Hippocampal formation (tissue), 2 donors: ENCODE data around the gene ZNF682.
"Not testable (repeated sequence)": the region's sequence is repeated elsewhere in the genome, so short reads cannot be mapped to it uniquely, and the experiment has no call there.

ENCODE experiments used
- DNase-seq, 2 donors: peaks; one replicate each; lab custom pipeline; 2025; lab: John Stamatoyannopoulos, UW

The ZNF682 gene

DNA sequence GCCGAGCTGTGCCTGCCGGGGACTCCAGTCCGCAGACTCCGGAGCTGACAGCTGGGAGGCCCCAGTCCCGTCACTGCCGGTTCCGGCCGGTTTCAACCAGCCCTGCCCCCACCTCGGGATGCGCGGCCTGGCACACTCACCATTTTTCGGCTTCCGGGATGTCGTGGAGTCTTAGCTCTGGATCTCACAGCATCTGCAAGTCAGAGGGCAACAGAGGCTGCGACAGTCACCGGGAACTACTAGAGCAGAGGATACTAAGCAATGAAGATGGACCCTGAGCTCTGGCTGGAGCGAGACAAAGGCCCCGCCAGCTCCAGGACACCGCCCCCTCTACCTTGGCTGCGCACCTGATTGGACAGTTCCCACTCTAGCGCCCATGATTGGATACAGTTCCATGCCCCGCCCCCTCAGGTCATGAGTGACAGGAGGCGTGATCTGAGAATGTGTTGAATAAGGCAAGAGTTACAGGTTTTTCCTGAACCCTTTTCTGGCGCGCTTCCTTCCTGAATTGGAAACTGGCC, at the start of gene ZNF682:
Gene ZNF682 (minus strand): TSS at position 303 of the 521 bp plus-strand sequence. CDS start 160 bp downstream, at position 143.
- peak; percentile 90 to 93 for DNase-seq

DNA sequence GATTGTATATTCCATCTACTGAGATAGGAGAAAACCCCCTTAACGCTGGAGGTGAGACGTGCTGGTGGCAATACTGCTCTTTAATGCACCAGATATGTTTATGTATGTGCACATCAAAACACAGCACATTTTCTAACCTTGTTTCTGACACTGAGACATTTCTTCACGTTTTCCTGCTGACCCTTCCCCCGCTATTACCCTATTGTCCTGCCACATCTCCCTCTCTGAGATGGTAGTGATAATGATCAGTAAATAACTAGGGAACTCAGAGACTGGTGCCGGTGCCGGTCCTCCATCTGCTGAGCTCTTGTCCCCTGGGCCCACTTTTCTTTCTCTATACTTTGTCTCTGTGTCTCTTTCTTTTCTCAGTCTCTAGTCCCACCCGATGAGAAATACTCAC, 43.6 kb upstream of the ZNF682 start:
- not testable (repeated sequence) for DNase-seq

DNA sequence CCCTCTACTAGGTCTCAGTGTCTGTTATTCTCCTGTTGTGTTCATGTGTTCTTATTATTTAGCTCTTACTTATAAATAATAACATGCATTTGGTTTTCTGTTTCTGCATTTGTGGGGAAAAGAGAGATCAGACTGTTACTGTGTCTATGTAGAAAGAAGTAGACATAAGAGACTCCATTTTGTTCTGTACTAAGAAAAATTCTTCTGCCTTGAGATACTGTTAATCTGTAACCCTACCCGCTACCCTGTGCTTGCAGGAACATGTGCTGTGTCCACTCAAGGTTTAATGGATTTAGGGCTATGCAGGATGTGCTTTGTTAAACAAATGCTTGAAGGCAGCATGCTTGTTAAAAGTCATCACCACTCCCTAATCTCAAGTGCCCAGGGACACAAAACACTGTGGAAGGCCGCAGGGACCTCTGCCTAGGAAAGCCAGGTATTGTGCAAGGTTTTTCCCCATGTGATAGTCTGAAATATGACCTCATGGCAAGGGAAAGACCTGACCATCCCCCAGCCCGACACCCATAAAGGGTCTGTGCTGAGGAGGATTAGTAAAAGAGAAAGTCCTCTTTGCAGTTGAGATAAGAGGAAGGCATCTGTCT, 43.0 kb upstream of the ZNF682 start:
- not testable (repeated sequence) for DNase-seq

DNA sequence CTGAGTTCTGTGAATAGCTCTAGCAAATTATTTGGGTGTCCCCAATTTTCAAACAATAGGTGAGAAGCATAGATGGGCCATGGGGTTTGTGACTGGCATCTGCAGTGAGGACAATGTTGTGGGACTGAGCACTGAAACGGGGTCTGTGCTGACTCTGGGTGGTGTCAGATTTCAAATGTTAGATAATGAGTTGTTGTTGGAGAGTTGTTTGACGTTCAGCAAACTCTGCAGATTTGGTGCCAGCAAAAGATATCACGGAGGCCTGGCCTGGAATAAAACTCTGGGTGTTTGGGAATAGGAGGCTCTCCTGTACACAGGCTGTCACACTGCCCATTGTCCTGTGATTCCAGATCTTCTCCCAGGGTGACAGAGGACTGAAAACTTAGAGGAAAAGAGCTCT, 41.4 kb upstream of the ZNF682 start:
- DNase-seq = no peak

DNA sequence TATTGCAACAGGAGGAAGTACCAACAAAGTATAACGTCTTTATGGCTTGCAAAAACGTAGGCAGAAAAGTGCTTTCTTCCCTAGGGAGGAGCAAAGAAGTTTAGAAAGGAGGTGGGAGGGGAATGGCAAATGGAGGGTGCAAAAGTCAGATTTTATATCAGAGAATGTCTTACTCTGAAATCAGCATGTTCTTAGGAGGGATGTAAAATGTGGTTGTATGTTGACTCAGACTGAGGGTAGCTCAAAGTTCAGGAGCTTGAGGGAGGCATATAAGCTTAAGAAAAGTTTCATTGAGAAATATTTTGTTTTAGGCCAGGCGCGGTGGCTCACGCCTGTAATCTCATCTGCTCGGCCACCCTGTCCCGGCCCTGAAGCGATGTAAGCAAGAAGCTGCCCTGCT, 40.2 kb upstream of the ZNF682 start:
- DNase-seq = no peak

DNA sequence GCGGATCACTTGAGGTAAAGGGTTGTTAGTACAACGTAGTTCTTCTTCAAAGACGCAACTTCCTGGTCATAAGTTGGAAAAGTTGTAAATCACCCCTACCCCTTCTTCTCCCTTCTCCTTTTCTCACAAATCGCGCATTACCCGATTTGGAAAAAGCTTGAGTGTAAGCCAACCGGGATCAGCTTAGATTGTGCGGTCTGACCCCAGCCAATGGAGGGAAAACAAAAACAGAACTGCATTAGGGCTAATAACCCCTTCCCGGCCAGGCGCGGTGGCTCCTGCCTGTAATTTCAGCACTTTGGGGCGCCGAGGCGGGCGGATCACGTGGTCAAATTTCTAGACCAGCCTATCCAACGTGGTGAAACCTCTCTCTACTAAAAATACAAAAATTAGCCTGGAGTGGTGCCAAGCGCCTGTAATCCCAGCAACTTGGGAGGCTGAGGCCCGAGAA, 39.3 kb upstream of the ZNF682 start:
- DNase-seq = no peak

DNA sequence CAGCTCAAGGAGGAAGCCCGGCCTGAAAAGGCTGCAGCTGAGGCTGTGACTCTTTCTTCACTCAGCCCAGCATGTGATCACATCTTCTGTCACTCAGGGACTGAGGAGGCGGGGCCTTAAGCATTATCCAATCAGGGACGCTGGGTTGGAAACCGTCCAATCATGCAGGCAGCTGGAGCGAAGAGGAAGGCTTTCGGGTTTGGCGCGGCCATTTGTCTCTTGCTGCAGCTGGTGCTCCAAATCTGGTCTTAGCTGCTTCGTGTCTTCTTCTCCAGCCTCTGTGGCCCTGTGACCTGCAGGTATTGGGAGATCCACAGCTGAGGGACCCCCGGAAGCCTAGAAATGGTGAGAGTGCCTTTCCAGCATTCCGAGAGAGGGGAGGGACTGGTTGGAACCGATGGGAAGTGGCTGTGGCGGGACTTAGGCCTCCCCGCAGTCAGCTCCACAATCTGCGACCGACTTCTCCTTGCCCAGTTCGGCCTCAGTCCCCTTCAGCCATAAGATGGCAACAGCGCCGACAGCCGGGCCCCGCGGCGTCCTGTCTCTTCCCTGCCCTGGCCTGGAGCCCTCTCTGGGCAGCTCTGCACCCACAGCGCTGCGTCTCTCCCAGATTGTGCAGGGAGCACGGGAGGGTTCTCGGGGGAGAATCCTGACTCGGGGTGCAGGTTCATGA, 38.6 kb upstream of the ZNF682 start, which contains the start of gene ZNF90:
Gene ZNF90 (plus strand): TSS at position 210 of the 673 bp plus-strand sequence. CDS start 133 bp downstream, at position 343.
- DNase-seq = peak; percentile 89 to 94

DNA sequence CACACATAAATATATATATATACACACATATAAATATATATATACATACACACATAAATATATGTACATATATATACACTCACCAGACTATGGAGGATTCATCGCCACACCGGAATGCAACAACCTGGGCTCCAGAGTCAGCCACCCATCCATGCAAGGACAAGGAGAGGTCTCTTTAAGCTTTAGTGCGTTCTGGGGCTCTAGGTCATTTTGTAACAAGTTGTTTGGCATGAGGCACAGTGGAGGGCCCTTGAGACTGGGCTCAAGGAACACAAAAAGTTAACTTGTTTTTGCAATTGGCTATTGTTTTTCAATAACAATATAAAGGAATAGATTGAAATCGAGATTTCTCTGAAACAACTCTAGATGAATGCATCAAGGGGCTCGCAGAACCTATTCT, 33.6 kb upstream of the ZNF682 start:
- no peak for DNase-seq

DNA sequence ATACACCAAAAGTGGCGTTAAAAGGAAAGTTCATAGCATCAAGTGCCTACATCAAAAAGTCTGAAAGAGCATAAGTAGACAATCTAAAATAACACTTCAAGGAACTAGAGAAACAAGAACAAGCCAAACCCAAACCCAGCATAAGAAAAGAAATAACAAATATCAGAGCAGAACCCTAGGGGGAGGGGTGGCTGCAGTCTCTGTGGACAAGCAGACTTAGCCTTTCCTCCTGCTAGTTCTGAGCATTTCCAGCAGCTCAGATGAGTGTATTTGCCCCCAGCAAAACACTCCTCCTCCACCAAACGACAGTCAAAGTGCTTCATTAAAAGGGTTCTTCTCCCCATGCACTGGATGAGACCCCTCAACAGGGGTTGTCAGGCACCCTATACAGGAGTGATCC, 31.4 kb upstream of the ZNF682 start:
- DNase-seq = no peak

DNA sequence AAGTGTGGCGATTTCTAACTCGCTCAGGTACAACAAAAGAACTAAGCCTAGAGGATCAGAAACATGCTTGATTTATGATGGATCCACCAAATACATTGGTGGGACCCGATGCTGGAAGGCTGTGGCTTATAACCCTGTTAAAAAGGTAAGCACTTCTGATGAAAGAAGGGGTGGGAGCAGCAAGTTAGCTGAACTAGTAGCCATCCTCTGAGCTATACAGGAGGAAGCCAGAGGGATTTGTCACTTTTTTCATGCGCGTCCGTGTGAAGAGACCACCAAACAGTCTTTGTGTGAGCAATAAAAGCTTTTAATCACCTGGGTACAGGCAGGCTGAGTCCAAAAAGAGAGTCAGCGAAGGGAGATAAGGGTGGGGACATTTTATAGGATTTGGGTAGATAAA, 29.3 kb upstream of the ZNF682 start:
- DNase-seq = not testable (repeated sequence)

DNA sequence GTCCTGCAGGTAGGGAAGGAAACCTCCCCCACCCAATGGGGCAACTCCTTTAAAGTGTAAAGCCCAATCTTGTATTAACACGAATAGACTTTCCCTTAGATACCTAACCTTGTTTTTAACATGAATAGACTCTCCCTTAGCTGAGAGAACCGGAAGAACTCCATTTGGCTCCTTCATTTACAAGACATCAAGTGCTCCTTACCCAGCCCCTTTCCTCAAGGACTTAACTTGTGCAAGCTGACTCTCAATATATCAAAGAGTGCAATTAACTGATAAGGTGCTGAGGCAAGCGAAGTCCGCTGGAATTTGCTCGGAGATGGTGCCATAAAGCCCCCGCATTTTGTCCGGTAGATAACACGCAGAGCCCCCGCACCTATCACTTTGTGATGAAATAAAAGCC, 28.6 kb upstream of the ZNF682 start:
- DNase-seq = no peak

DNA sequence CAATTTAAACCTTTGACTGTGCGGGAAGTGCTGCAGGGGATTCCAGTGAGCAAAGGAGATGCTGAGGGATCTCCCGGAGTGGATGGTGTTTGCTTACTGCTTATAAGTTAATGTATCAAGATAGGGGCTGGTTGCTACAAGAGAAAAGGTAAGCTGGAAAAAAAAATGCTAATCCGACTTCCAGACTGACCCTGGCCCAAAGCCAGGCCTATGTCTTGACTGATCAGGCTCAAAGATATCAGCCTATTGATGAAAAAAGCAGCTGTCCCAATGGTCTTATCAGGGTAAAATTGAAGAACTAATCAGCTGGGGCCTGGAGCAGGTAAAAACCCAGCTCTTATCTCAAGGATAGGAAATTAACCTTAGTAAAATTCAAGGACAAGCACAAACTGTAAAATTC, 27.6 kb upstream of the ZNF682 start:
- DNase-seq = no peak

DNA sequence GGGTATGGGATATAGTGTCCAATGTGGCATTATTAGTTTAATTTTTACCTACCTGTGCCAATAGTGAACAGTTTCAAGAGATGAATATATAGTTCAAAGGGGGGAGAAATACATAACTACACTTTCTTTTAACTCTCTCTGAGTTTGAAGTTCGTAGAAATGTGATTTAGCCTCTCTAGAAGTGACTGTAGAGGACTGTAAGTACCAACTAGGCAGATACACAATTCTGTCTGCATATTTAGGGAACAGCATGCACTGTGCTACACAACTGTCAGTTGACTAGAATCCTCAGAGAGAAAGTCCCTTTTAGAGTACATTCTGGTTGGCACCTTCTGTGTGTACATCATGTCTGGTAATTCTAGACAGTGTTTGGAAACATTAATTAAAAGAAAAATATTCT, 21.0 kb upstream of the ZNF682 start:
- no peak for DNase-seq

DNA sequence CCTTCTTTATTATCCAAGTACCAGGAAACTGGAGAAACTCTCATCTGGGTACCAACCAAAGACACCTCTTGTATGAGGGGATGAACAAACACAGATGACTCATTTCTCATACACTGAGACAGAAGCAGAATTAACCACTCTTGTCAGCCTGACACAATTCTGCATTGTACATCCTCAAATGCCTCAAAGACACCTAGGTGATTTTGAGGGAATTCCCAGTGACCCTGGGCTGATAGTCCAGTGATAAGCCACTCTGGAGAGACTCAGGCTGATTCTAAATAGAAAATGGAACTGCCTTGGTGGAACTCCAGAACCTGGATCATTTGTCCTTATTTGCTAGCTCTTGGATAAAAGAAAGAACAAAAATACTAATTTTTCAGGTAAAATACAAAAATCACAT, 19.4 kb upstream of the ZNF682 start:
- DNase-seq = not testable (repeated sequence)

DNA sequence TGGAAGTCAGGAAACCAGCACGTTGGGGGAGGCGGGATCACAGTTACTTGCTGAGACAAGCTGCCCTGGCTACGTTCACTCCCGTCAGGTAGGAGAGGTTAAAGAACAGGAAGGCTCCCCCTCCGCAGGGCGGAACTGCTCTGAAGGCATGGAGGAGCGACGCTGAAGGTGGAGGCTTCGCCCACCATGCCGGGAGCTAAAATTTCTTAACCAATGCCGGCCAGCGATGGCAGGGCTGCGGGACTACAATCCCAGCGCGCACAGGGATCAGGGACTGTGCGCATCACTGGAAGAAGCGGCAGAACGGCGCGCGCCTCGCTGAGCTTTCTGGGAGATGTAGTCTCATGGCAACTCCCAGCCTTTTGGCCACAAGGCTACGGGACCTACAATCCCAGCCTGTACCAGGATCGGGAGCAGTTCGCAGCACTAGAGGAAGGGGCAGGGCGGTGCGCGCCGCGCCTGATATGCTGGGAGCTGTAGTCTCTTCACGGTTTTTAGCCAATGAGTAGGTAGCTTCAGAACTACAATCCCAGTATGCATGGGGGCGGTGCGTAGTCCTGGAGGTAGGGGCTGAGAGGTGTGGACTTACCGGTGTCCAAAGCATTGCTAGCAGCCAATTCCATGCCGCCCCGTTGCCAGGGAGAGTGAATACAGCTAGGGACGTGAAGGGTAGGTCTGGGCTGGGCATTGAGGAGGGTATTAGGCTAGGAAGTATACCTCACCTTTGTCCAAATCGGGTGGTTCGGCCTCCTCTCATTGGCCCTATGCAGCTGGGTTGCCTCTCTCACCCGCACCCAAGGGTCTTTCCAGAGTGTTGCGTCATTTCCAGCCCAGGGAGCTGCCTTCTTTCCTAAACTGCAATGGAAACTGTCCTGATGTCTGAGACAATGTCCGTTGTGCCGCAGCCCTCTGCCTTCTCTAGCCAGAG, 12.8 kb upstream of the ZNF682 start:
- peak; percentile 97 to 99 for DNase-seq

DNA sequence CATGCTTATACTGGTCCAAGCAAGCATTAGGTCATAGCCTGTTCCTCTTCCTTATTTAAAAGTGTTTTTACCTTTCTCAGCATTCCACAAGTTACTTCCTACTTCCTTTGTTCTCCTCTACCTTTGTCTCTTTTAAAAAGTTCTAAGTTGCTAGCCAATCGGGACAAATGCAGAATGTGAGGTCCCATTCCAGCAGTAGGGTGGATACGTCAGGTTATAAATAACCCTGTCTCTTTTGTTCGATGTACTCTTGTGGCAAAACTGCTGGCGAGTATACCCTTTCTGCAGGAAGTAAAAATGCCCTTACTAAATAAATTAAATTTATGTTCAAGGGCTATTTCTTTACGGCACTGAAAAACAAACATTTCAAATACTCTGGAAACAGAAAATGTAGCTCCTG, 6.4 kb upstream of the ZNF682 start:
- not testable (repeated sequence) for DNase-seq

DNA sequence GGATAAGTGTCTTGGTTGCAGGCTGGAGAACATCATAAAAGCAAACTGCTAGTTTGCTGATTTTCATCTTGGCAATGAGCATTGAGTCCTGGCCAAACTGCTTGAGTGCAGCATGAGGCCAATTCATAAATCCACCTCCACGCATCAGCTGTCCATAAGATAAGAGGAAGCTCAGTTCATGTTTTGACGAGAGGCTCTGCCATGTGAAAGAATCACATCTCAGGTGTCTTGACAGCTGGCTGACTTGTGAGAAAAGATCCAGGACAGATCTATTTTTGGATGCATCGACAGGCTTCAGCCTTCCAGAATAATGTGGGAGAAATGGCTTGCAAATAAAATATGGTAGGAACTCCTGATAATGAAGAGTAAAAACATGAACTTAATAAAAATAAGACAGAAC, 5.4 kb upstream of the ZNF682 start:
- no peak for DNase-seq

DNA sequence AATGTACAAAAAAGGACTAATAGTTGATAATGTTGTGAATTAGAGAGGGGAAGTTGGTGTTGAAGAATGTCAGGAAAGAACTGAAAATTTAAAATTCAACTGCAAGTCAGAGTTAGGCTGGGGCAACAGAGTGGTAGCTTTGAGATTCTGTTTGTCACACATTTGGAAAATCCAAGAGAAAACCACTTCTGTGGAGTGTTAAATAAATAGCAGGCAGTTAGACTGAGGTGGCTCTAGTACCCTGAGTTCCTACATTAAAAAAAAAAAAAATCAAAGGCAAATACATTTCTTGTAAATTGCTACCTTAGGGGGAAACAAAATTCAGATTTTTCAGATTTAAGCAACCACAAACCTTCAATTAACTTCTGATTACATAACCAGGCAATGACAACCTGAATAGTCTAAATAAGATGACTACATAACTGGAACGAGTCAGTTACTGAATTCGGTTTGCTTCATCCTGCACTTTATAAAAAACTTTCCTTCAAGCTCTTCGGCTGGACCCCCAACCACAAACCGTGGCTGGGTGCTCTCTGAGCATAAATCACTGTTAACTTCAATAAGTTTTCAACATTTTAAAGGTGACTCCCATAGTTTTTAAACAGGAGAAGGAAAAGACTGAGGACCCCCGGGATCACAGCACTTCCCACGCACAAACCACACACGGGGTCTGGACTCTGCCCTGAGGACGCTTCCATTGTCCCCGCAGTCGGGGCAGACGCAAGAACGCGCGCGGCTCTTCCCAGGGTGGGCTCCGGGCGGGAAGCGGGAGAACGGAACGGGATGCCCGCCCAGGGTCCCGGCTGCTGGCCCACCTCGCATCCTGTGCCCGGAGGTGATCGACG, 725 bp downstream of the ZNF682 start:
- no peak for DNase-seq

DNA sequence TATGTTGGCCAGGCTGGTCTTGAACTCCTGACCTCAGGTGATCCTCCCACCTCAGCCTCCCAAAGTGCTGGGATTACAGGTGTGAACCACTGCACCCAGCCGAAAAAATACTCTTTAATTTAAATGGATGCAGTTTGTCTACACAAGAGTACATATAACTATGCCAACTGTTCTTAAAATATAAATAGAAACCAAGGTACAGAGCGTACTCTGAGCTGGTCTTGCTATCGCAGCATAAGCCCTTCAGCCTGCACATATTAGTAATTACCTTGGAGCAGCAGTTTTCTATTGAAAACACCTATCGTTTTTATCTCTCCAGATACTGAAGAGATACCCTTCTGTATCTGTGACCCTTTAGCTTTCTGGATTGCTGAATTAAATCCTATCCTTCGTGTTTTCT, 3.4 kb downstream of the ZNF682 start:
- DNase-seq = no peak

DNA sequence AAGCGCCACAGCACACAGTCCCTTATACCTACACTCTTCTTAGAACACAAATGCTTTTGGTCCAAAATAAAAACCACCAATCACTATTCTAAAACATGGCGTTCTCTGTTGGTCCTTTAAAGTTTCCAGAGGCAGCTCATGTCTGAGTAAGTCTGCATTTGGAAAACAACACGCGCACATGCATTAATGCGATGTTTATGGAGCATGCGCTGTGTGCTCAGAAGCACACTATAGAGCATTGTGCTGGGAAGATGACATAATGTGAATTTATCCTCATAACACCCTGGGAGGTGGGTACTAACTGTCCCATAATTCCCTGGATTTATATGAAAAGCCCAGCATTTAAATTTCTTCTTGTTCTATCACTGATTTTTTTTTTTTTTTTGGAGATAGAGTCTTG, 10.7 kb downstream of the ZNF682 start:
- DNase-seq = no peak

DNA sequence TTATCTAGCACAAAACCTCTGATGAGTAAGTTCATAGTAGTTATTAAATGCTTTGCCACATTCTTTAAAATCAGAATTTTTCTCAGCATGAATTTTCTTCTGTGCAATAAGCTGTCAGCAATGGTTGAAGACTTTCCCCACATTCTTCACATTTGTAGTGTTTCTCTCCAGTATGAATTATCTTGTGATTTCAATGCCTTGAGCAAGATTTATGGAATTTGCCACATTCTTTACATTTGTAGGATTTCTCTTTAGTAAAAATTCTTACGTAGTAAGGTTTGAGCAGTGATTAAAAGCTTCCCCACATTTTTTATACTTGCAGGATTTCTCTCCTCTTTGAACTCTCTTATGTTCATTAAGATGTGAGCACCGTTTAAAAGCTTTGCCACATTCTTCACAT, 33.6 kb downstream of the ZNF682 start:
- no peak for DNase-seq
